Stimulated activated CD8-positive, alpha-beta memory T cell treated with anti-CD3 and anti-CD28 coated beads, Interleukin-4, amount 100 ng/mL, for 1 hour (primary cell): ENCODE data around the gene MOGAT2.
"Not testable (repeated sequence)": the region's sequence is repeated elsewhere in the genome, so short reads cannot be mapped to it uniquely, and the experiment has no call there.

Source experiments
- DNase-seq, 2 donors: peaks; one replicate each; pipeline ENCODE4 v3.0.0-alpha.2; 2020; ENCODE audit warnings: low read depth in 2 of 2, low spot score in 1 of 2

The MOGAT2 gene

GRCh38 chr11:75754933-75755332 lies 37.3 kb downstream of the MOGAT2 start:
- not testable (repeated sequence) for DNase-seq

GRCh38 chr11:75757651-75758050 lies 40.0 kb downstream of the MOGAT2 start:
- DNase-seq, result no peak

- no peak for DNase-seq
Observed at GRCh38 chr11:75759832-75760231, 42.2 kb downstream of the MOGAT2 start.

- DNase-seq, result no peak
Observed at GRCh38 chr11:75760243-75760642, 42.6 kb downstream of the MOGAT2 start.

GRCh38 chr11:75760710-75761493 lies 43.3 kb downstream of the MOGAT2 start:
- no peak for DNase-seq

- DNase-seq, result no peak
Observed at GRCh38 chr11:75762158-75762557, 44.5 kb downstream of the MOGAT2 start.

- no peak for DNase-seq
Observed at GRCh38 chr11:75762885-75763284, 45.2 kb downstream of the MOGAT2 start.

- DNase-seq, result no peak
Observed at GRCh38 chr11:75763846-75764245, 46.2 kb downstream of the MOGAT2 start.

- DNase-seq, result no peak
Observed at GRCh38 chr11:75765116-75765515, 47.5 kb downstream of the MOGAT2 start.

- DNase-seq, result no peak
Observed at GRCh38 chr11:75766443-75767227, 49.0 kb downstream of the MOGAT2 start.

- no peak for DNase-seq
Observed at GRCh38 chr11:75767228-75767572, 49.6 kb downstream of the MOGAT2 start.

GRCh38 chr11:75767793-75768111 lies 50.1 kb downstream of the MOGAT2 start:
- no peak for DNase-seq

- peak; percentile 21 to 40 for DNase-seq
Observed at GRCh38 chr11:75768112-75768908, 50.7 kb downstream of the MOGAT2 start, which contains the start of gene DGAT2. DGAT2 (plus strand) TSS chr11:75768778; CDS start chr11:75768992, 214 bp downstream.

- no peak for DNase-seq
Observed at GRCh38 chr11:75768909-75769771, 51.5 kb downstream of the MOGAT2 start.

- no peak for DNase-seq
Observed at GRCh38 chr11:75770102-75770501, 52.5 kb downstream of the MOGAT2 start.

GRCh38 chr11:75771646-75772410 lies 54.2 kb downstream of the MOGAT2 start:
- DNase-seq, result no peak

- no peak for DNase-seq
Observed at GRCh38 chr11:75773595-75774353, 56.1 kb downstream of the MOGAT2 start.

GRCh38 chr11:75775056-75775455 lies 57.4 kb downstream of the MOGAT2 start:
- no peak for DNase-seq

- no peak for DNase-seq
Observed at GRCh38 chr11:75776546-75776945, 58.9 kb downstream of the MOGAT2 start.
